ENCODE data around the gene PILRB.
"Not testable (repeated sequence)": the region's sequence is repeated elsewhere in the genome, so short reads cannot be mapped to it uniquely, and the experiment has no call there.

DNA sequence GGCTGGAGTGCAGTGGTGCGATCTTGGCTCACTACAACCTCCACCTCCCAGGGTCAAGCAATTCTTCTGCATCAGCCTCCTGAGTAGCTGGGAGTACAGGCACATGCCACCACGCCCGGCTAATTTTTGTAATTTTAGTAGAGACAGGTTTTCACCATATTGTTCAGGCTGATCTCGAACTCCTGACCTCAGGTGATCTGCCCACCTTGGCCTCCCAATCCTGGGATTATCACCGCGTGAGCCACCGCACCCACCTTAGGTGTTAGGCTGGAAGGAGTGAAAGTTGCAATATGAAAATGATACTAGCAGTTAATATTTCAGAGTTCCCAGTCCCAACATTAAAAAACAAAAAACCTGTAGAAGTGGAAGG, 8.1 kb downstream of the PILRB start:
- TF ChIP-seq, protein P1, sequence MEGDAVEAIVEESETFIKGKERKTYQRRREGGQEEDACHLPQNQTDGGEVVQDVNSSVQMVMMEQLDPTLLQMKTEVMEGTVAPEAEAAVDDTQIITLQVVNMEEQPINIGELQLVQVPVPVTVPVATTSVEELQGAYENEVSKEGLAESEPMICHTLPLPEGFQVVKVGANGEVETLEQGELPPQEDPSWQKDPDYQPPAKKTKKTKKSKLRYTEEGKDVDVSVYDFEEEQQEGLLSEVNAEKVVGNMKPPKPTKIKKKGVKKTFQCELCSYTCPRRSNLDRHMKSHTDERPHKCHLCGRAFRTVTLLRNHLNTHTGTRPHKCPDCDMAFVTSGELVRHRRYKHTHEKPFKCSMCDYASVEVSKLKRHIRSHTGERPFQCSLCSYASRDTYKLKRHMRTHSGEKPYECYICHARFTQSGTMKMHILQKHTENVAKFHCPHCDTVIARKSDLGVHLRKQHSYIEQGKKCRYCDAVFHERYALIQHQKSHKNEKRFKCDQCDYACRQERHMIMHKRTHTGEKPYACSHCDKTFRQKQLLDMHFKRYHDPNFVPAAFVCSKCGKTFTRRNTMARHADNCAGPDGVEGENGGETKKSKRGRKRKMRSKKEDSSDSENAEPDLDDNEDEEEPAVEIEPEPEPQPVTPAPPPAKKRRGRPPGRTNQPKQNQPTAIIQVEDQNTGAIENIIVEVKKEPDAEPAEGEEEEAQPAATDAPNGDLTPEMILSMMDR (conservative IDR thresholded peaks at IDR 0.05), result not testable (repeated sequence)
- TF ChIP-seq EZH2 (IDR thresholded peaks at IDR 0.05; ENCODE audit: low read depth), result not testable (repeated sequence)
